22Rv1 (cell line): ENCODE measurements around the gene PDE2A.

Experiments used
- H3K27ac ChIP-seq: fragments of 450-650 bp; 2 replicates; pipeline ENCODE4 v1.5.1; 2017
- ZFX ChIP-seq: fragments of 450-650 bp; IDR thresholded peaks from 2 replicates; pipeline ENCODE4 v1.6.1; 2017; ENCODE audit warnings: antibody characterized with exemption, borderline replicate concordance
- TF ChIP-seq, protein P1 (sequence below): fragments of 450-650 bp; IDR thresholded peaks from 2 replicates; pipeline ENCODE4 v1.5.1; 2017; ENCODE audit warnings: mild to moderate bottlenecking

The PDE2A gene

DNA sequence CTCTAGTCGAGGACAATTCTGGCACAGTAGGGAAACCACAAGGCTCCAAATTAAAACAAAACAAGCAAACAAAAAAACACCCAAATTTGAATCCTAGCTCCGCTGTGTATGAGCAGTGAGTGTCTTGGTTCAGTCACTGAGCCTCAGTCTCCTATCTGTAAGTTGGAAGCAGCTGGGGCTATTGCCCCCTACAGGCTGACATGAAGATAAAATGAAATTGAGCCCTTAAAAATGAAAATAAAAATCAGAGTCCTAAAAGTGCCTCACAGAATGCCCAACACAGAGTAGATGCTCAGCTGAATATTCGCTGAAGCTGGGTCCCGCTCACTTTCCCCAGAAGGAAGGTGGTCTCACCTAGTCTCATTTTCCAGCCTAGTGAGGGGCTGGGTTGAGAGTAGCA, 65.2 kb downstream of the PDE2A start:
- no peak for TF ChIP-seq ZFX
- TF ChIP-seq, protein P1, sequence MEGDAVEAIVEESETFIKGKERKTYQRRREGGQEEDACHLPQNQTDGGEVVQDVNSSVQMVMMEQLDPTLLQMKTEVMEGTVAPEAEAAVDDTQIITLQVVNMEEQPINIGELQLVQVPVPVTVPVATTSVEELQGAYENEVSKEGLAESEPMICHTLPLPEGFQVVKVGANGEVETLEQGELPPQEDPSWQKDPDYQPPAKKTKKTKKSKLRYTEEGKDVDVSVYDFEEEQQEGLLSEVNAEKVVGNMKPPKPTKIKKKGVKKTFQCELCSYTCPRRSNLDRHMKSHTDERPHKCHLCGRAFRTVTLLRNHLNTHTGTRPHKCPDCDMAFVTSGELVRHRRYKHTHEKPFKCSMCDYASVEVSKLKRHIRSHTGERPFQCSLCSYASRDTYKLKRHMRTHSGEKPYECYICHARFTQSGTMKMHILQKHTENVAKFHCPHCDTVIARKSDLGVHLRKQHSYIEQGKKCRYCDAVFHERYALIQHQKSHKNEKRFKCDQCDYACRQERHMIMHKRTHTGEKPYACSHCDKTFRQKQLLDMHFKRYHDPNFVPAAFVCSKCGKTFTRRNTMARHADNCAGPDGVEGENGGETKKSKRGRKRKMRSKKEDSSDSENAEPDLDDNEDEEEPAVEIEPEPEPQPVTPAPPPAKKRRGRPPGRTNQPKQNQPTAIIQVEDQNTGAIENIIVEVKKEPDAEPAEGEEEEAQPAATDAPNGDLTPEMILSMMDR: peak; percentile 74
- no peak overlapping the region for H3K27ac ChIP-seq

DNA sequence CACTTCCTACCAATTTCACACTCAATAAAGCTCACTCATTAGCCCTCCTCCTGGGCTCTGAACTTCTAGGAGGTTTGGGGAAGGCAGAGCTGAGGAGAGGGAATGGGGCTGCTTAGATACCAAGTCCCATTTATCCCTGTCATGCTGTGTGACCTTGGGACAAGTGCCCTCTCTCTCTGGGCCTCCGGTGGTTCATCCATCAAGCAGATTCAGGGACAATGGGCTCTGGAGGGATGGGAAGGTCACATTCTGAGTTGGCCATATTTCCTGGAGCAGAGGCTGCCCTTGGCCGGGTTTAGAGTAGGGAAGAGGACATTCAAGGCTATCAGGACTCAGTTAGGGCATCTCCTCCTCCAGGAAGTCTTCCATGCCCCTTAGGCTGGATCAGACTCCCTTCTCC, 66.7 kb downstream of the PDE2A start:
- TF ChIP-seq ZFX: no peak
- TF ChIP-seq, protein P1: no peak
- no peak overlapping the region for H3K27ac ChIP-seq

DNA sequence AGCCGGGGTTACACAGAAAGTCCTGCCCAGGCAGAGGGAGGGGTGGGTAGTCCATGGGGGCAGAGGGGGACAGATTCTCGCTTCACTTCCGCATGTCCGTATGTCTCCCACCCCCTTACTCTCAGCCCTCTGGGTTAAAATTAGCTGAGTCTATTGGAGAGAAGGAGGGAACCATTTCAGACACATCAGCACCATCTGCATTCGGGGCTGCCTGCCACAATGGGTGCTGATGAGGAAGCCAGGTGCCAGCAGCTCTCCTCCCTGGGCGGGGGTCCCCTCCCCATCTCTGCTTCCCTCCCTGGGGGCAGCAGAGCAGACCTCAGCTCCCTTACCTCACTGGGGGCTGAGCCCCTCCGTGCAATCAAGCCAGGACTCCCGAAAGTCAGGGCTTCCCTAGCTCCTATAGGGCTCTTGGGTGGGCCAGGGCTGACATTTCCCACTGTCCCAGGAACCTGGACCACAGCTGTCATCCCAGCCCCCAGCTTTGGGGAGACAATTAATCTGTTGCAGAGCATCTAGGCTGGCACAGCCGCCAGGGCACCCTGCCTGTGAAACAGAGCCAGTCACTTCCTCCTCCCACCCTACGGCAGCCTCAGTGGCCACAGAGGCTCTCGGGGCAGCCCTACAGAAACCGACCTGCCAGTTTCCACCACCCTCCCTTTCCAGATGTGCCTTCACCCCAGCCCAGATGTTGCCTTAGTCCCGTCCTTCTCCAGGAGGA, 67.3 kb downstream of the PDE2A start:
- no peak overlapping the region for H3K27ac ChIP-seq
- TF ChIP-seq, protein P1: no peak
- no peak for TF ChIP-seq ZFX

DNA sequence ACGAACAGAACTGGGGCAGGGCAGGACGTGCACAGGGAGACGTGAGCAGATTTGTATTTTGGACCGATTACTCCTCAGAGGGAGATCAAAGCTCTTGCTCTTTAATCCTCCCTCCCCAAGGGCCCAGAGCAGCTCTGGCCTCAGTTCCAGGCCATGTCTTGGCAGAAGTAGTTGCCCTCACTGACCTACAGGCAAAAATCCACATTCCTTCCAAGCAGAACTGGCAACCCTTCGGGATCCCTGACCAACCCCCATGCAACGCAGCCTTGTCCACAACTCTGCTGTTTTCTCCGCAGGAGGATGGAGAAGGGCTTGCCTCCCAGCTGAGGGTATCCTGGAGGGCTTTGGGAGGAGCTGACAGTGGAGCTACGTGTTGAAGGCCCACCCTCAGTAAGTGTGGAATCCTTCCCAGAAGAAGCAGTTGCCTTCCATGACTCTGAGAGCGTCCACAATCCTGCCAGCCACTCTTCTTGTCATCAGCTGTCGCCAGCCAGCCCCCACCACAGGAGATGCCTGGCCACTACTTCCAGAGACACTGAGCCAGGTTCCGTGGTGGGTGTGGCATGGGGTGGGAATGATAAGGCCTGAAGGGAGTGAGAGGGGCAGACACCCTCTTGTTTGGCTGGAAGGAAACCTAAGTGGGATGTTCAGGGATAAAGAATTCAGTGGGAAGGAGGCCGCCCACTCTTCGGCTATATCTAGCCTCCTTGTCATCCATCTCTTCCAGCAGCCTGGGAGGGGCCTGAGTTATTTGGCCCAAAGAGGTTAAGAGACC, 68.1 kb downstream of the PDE2A start:
- TF ChIP-seq ZFX: no peak
- TF ChIP-seq, protein P1: no peak
- no peak overlapping the region for H3K27ac ChIP-seq

DNA sequence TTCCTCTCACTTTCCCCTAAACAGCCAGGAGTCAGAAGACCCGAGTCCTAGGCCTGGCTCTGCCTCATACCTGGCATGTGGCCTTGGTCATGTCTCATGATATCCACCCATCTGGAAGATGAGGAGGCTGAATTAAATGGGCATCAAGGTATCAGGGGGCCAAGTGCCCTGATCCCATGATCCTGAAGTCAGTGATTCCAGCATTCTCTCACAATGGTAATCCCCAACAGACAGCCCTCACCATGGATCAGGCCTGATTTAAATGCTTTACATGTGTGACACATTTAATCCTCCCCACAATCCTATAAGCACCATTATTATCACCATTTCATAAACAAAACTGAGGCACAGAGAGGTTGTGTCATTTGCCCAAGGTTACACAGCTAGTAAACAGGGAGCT, 70.0 kb downstream of the PDE2A start:
- no peak overlapping the region for H3K27ac ChIP-seq
- no peak for TF ChIP-seq ZFX
- TF ChIP-seq, protein P1: no peak

DNA sequence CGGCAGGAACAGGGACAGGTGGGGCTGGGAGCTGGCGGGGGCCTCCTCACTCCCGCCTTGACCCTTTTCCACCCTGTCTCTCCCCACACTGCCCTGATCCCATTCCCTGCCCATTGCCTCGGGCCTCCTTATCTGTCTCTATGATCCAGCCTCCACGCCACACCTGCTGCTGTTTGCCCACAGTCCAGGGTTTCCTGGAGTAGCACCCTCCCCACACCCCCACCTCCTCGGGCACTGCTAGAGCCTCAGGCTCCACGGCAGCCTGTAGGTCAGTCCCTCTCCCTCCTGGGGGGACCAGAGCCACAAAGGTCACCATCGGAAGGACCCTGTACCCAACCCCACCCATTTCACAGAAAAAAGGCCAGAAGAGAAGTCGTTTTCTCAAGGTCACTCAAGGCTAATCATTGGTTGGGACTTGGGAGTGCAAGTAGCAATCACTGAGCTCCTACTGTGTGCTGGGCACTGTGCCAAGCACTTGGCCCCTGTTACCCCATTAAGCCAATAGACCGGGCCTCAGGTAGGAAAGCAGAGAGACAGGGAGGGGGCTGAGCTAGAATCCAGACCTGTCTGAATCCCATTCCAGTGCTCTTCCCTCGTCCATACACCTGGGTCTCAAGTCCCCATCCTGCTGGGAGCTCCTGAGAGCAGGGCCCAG, 71.8 kb downstream of the PDE2A start:
- TF ChIP-seq, protein P1: no peak
- no peak for TF ChIP-seq ZFX
- no peak overlapping the region for H3K27ac ChIP-seq
